NCI-H69 (cell line): ENCODE results near the gene ZNF570.

Experiments used
- DNase-seq: peaks from one replicate; lab custom pipeline; 2025; lab: John Stamatoyannopoulos, UW

Gene ZNF570

DNA sequence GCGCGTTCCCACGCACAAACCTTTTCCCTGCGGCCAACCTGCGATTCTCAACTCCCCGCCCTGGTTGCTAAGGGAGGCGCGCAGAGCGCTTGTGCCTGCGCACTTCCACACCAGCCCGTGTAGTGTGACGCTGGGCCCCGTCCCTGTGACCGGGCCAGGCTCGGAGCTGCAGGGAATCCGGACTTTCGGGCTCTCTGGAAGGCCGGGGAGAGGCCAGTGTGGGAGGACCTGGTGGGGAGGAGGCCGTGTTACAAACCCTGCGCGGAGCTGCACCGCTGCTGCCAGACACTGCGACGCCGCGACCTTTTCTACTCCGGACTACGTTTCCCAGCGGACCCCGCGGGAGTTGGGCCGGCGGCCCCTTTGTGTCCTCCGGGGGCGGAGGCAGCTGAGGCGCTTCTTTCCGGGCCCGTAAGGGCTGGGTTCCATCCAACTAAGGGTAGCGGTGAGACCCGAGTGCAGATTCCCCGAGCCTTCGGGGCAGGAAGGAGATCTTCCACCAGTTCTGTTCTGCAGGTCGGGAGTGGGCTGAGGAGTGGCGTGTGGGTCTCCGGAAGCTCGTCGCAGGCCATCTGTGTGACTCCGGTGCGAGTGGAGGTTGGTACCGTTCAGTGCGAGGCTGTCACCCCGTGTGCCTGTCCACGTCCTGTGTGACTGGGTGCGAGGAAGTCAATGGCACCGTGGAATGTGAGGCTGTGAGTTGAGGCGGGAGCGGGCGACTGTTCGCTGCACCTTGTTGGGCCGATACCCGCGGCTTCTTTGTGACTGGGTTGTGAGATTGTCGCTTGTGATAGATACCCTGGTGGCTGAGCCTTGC is at the start of gene ZNF570:
Gene ZNF570 (plus strand): TSS at position 396 of the 817 bp plus-strand sequence. CDS start 999 bp downstream, outside the sequence.
- peak; percentile 97 for DNase-seq

DNA sequence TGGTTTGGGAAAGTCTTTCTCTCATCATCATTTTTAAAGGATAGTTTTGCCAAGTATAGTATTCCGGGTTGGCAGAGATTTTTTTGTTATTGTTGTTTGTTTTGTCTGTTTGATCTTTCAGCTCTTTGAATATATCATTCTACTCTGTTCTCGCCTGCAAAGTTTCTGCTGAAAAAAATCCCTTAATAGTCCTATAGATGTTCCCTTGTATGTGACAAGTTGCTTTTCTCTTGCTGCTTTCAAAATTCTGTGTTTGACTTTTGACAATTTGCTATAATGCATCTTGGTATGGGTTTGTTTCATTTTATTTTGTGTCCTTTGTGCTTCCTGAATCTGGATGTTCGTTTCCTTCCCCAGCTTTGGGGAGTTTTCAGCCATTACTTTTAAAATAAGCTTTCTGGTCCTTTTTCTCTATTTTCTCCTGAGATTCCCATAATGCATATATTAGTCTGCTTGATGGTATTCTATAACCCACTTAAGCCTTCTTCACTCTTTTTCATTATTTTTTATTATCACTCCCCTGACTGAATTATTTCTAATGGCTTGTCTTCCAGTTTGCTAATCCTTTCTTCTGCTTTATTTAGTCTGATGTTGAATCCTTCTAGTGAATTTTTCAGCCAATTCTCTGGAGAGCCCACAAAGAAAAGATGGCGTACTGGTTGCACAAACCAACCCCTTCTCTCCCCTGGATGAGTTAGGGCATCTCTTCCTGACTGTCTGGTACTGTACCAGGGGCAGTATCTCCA is 16.5 kb upstream of the ZNF570 start:
- DNase-seq, result no peak

DNA sequence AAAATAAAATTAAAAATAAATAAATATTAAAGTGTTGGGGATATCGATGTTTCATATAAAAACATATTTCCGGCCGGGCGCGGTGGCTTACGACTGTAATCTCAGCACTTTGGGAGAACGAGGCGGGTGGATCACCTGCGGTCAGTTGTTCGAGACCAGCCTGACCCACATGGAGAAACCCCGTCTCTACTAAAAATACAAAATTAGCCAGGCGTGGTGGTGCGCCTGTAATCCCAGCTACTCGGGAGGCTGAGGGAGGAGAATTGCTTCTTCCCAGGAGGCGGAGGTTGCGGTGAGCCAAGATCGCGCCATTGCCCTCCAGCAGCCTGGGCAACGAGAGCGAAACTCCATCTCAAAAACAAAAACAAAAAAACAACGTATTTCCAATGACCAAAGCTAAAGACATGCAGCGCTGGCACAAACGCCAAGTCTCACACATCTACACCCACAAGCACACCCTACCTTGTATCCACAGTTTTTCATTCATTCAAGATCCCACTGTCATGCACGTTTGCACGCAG is 2.8 kb upstream of the ZNF570 start:
- no peak for DNase-seq

DNA sequence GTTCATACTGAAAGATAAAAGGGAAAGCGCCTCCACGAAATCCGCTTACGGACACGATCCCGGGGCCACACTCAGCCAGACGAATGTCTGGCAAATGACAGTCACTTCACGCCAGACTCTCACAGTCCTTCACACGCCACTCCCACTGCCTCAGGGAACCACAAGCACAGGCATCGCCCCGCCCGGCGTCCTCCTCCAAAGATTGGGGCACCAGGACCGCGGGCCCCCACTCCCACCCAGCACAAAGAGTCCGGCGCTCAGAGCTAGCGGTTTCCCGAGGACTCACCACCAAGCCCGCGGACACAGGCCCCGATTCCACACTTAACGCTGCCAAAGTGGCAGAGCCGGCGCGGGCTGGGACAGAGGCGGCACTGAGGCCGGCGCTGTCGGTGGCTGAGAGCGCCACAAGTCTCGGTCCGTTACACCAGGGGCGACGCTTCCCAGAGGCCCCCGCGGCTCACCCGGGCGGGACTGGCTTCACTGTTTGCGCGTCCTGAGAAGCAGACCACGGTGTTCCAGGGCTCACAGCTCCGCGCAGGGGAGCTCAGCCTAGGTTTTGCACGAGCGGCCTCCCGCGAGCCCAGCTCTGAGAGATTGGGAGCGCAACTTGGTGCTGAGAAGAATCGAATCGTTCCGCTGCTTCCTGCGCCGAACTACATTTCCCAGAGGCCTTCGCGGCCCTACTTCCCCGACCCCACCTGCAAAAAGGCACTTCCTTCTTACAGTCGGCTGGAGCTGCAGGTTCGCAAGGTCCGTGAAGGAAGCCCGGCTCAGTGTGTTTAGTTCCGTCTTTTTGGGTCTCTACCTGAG is 2.2 kb upstream of the ZNF570 start, which contains the start of gene ZNF569:
Gene ZNF569 (minus strand): TSS at position 647 of the 810 bp plus-strand sequence. CDS start 22,523 bp downstream, outside the sequence.
- peak; percentile 97 for DNase-seq

DNA sequence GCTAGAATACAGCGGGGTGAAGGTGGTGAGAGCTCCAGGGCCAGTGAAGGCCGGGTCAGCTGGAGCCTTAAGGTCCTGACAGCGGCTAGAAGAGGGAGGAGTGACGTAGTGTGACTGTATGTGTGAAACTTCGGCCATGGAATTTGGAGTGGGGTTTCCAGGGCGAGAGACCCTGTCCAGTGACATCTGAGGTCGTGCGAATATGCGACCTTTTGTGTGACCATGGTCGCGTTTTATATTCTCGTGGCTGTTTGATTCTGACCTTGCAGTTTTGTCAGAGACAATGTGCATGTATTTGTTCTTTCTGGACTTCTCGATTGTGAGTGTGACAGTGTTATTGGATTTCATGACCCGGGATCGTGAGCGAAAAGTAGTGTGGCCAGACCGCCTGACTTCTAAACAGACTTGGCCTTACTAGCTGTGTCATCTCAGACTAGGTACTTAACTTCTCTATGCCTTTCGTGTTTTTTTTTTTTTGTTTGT is 1.5 kb upstream of the ZNF570 start:
- DNase-seq, result peak; percentile 37

DNA sequence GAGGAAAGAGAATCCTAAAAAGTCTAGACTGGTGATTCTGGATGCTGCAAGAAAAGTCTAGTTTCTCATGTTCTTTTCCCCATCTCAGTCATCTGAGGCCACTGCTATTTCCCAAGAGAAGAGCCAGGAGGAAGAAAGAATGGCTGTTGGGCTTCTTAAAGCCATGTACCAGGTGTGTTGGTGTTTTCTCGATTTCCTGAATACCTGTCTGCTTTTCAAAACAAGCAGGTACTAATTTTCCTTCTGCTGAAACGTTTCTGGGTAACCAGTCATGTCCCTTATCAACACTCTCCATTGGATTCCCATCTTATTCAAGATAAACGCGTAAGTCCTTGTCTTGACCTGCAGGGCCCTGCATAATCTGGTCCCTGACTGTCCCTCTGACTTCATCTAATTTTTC is 1.1 kb downstream of the ZNF570 start:
- peak; percentile 13 for DNase-seq

DNA sequence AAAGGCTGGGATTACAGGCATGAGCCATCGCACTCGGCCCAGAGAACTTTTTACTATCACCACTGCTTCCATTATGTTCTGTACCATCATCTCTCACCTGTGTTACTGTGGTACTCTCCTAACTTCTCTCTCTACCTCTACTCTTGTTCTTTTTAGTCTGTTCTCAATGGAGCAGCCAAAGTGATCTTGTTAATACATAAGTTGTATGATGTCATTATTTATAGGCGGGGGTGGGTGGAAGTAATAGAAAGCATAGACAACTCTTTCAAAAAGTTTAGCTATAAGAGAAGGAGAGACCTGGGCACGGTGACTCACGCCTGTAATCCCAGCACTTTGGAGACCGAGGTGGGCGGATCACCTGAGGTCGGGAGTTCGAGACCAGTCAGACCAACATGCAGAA is 3.0 kb downstream of the ZNF570 start:
- no peak for DNase-seq

DNA sequence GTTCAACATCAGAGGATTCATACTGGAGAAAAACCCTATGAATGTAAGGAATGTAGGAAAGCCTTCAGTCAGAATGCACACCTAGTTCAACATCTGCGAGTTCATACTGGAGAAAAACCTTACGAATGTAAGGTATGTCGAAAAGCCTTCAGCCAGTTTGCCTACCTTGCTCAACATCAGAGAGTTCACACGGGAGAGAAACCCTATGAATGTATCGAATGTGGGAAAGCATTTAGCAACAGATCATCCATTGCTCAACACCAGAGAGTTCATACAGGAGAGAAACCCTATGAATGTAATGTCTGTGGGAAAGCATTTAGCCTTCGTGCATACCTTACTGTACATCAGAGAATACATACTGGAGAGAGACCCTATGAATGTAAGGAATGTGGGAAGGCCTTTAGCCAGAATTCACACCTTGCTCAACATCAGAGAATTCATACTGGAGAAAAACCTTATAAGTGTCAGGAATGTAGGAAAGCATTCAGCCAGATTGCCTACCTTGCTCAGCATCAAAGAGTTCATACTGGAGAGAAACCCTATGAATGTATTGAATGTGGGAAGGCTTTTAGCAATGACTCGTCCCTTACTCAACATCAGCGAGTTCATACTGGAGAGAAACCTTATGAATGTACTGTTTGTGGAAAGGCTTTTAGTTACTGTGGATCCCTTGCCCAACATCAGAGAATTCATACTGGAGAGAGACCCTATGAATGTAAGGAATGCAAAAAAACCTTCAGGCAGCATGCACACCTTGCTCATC is 15.4 kb downstream of the ZNF570 start:
- DNase-seq, result no peak

DNA sequence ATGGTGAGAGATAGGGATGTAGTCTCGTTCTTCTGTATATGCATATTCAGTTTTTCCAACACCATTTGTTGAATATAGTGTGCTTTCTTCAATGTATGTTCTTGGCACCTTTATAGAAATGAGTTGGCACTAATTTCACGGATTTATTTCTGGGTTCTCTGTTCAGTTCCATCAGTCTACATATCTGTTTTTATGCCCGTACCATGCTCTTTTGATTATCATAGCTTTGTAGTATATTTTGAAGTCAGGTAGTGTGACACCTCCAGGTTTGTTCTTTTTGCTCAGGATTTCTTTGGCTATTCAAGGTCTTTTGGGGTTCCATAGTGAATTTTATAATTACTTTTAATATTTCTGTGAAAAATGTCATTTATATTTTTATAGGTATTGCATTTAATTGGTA is 23.1 kb downstream of the ZNF570 start:
- no peak for DNase-seq

DNA sequence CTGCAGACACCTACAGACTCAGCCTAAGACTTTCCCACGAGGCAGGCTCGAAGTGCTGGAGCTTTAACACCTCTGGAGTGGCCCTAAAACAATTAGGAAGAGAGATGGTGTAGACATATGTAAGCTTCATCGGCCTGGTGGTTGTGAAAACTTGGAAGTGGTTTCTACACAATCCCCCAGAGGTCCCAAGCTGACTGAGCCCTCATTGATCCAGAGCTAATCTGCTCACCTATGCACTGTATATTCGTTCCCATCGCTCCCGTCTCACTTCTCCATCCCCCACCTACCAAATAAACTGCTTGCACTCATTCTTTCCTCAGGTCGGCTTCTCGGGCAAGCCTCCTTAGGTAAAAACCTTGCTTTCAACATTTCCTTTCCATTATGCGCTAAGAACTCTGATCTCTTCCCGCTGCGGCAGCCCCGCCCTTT is 36.8 kb downstream of the ZNF570 start:
- no peak for DNase-seq

DNA sequence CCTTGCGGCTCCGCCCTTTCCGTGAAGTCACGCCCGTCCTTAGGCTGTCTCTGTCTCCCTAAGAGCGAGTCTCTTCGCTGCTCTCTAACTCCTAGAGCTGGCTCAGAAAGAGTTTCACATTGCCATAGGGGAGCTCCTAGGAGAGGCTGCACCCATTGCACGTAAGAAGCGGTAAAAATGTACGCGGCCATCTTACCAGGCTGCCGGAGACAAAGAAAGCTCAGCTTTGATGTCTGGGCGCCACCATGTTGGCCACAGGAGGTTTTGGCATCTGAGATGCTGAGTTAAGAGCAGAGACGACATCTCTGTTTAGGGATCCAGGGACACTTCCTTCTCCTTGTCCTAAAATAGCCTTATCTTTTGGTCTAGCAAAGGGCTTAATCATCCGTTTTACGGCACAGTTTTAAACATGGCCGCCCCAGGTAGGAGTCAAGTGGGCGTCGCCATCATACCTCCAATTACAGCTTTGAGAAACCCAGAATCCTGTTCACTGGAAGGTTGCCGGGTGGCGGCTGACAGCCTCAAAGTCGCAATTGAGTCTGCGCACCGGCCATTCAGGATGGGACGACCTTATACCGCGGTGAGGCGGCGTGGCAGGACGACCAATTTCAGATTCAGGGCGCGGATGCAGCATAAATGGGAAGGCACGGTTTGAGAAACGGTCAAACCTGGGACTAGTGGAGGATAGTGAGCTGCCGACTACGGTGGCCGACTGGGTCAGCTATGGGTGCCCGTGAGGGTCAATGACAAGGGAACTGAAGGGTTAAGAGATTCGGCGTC is 37.4 kb downstream of the ZNF570 start, which contains the start of gene ZNF793:
Gene ZNF793 (plus strand): TSS at position 553 of the 780 bp plus-strand sequence. CDS start 16,501 bp downstream, outside the sequence.
- peak; percentile 94 for DNase-seq

DNA sequence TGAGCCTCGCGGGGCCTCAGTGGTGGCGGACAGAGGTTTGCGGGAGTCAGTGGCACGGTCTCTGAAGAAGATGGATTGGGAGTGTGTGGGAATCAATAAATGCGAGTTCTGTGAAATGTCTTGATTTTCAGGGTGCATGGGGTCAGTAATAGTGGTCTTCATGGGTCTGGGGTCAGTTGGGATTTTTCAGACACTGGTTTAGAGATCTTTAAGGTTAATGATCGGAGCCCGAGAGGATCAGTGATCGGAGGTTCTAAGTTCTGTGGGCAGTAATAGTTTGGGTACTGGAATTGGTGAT is 38.0 kb downstream of the ZNF570 start:
- DNase-seq, result no peak

DNA sequence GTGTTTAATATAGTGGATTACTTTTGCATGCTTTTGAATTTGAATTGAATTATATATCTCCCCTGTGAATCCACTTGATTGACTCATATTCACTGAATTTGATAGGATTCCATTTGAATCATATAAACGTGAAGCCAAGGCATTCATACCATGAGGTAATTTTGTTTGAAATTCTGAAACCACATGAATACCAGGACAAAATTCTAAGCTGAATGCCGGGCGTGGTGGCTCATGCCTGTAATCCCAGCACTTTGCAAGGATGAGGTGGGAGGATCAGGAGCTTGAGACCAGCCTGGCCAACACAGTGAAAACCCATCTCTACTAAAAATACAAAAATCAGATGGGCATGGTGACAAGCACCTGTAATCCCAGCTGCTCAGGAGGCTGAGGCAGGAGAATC is 42.0 kb downstream of the ZNF570 start:
- no peak for DNase-seq

DNA sequence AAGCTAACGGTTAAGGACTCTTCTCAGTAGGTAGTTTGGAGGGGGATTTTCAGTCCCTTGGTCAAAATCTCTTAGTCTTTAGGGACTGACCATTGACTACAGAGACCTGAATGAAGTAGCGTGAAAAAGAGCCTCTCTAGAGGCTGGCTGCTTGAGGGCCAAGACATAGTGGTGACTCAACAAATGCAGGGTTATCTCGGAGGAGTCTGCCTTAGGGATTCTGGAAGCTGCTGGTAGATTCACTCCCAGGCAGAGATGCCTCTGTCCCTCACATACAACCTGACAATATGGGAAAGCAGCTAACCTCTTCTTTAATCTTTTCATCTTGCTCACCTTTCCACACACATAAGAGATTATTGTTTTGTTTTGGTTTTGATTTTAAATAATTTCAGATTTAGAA is 42.7 kb downstream of the ZNF570 start:
- no peak for DNase-seq

DNA sequence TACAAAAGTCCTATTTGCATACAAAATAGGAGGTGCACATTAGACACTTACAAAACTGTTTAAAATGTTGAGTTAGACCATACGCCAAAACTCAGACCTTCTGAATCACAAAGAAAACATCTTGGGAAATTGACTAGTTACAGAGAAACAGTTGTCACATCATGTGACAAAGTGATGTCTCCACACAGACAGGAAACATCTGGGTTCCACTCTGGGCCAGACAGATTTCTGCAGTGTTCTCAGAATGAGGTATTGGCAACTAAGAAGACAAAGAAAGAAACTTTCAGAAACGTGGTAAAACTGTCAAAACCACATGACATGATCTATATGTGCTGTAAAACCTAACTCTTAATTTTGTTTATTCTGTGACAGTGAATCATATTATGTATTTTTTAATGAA is 44.2 kb downstream of the ZNF570 start:
- DNase-seq, result no peak

DNA sequence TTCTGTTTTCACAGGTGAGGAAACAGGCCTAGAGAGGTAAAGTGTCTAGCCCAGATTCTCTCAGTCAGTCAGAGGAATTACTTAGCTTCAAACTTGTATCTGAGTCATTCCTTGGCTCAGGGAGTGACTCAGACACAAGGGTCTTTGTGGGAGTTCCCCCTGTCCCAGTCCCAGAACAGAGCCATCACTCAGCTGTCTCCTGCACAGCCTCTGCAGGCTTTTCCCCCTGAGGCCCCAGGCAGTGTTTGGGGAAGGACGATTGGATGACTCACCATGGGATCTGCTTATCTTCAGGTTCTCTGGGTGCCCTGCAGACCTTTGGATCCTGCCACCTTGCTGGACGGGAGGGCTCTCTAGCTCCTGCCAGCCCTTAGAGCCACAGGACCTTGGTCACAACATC is 50.7 kb downstream of the ZNF570 start:
- DNase-seq, result no peak

DNA sequence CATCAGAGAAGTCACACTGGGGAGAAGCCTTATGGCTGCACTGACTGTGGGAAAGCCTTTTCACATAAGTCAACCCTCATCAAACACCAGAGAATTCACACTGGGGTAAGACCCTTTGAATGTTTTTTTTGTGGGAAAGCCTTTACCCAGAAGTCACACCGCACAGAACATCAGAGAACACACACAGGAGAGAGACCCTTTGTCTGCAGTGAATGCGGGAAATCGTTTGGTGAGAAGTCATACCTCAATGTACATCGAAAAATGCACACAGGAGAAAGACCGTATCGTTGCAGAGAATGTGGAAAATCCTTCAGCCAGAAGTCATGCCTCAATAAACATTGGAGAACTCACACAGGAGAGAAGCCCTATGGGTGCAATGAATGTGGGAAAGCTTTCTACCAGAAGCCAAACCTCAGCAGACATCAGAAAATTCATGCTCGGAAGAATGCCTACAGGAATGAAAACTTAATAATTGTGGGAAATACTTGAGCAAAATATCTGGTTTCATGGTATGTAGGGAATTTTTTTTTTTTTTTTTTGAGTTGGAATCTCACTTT is 68.3 kb downstream of the ZNF570 start:
- no peak for DNase-seq
